ENCODE measurements around the gene UGT1A7.

The UGT1A7 gene

DNA sequence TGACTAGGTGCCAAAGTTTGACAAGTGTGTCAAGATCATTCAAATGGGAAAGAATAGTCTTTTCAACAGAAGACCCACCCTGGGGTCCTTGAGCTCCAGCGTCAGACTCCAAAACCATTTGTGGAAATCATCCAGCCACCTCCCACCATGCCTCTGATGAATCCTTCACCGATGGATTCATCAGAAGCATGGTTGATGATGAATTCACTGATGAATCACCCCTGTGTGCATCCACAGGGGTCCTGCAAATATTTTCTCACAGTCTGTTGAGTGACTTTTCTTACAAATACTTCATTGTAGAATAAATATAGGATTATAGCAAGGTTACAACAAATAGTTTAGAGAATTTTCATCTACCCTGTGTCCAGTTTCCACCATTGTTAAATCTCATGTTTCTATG, 5.7 kb upstream of the UGT1A7 start:
- H3K4me1 ChIP-seq (ENCODE audit: control insufficient read depth in 1 of 2, insufficient read depth in 2 of 2, low read length in 2 of 2), result no peaks in the 10 kb centered on the region
- H3K27ac ChIP-seq (ENCODE audit: low read depth, low read length), result no peak overlapping the region
- H3K9ac ChIP-seq (ENCODE audit: low read depth in 1 of 2, low read length in 2 of 2), result no peak overlapping the region
- no peaks in the 10 kb centered on the region for H3K9me3 ChIP-seq (ENCODE audit: control insufficient read depth in 1 of 2, low read length in 2 of 2)
- H3K36me3 ChIP-seq (ENCODE audit: control insufficient read depth in 1 of 2, insufficient read depth in 2 of 2, low read length in 2 of 2), result no peaks in the 10 kb centered on the region
- H3K27me3 ChIP-seq (ENCODE audit: control insufficient read depth in 1 of 2, insufficient read depth in 2 of 2, low read length in 2 of 2), result no peaks in the 10 kb centered on the region
- H3K4me3 ChIP-seq (ENCODE audit: low read depth in 1 of 2, low read length in 2 of 2), result no peak overlapping the region

DNA sequence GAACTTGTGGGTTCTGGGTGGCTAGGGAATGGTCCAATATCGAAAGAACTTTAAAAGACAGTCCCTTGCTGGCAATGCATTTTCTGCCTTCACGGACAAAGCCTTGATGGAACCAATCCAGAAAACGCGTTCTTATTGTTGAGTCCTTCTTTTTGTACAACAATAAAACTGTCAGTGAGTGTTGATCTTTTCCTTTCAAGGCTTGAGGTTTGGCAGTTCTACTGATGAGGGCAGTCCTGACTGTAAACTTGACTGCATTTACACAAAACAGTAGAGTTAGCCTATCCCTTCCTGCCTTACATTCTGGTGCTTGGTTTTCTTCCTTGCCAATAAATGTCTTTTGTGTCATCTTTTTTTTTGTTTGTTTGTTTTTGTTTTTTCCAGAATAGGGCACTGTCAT, 2.5 kb upstream of the UGT1A7 start:
- Histone ChIP-seq H3K4me3 (ENCODE audit: low read depth in 1 of 2, low read length in 2 of 2) (no peak overlapping the region), H3K9me3 (ENCODE audit: control insufficient read depth in 1 of 2, low read length in 2 of 2) (no peaks in the 10 kb centered on the region), H3K27me3 (ENCODE audit: control insufficient read depth in 1 of 2, insufficient read depth in 2 of 2, low read length in 2 of 2) (no peaks in the 10 kb centered on the region), H3K9ac (ENCODE audit: low read depth in 1 of 2, low read length in 2 of 2) (no peak overlapping the region), H3K4me1 (ENCODE audit: control insufficient read depth in 1 of 2, insufficient read depth in 2 of 2, low read length in 2 of 2) (no peaks in the 10 kb centered on the region), H3K36me3 (ENCODE audit: control insufficient read depth in 1 of 2, insufficient read depth in 2 of 2, low read length in 2 of 2) (no peaks in the 10 kb centered on the region), H3K27ac (ENCODE audit: low read depth, low read length) (no peak overlapping the region)

DNA sequence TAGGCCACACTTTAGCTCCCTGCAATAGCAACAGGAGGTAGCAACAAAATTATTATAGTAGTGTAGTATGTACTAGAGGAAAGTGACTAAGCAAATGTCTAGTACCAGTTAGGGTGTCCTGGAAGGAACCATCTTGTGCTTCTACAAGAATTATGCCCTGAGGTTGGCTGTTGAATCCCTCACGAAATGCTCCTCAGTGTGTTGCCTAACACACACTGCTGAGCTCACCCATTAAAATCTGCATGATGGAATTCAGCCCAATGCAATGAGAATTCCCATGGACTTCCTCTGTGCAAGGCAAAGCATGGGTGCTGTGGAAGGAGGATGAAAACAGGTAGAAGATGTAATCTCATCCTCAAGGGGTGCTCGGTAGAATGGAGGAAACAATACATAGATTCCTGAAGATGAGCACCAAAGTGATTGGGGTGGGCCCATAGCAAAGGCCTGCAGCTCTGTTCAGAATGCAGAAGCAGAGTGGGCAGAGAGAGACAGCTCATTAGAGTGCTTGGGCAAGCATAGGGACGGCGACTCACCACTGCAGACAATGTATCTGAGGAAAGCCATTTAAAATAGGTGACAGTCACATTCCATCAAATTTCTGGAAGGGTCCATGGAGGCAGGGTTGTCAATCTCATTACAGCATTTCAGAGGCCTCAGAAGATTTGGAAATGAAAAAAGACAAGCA, 1.2 kb upstream of the UGT1A7 start:
- H3K27ac ChIP-seq (ENCODE audit: low read depth, low read length), result no peak overlapping the region
- no peaks in the 10 kb centered on the region for H3K9me3 ChIP-seq (ENCODE audit: control insufficient read depth in 1 of 2, low read length in 2 of 2)
- no peak overlapping the region for H3K4me3 ChIP-seq (ENCODE audit: low read depth in 1 of 2, low read length in 2 of 2)
- no peaks in the 10 kb centered on the region for H3K27me3 ChIP-seq (ENCODE audit: control insufficient read depth in 1 of 2, insufficient read depth in 2 of 2, low read length in 2 of 2)
- H3K9ac ChIP-seq (ENCODE audit: low read depth in 1 of 2, low read length in 2 of 2), result no peak overlapping the region
- H3K36me3 ChIP-seq (ENCODE audit: control insufficient read depth in 1 of 2, insufficient read depth in 2 of 2, low read length in 2 of 2), result no peaks in the 10 kb centered on the region
- no peaks in the 10 kb centered on the region for H3K4me1 ChIP-seq (ENCODE audit: control insufficient read depth in 1 of 2, insufficient read depth in 2 of 2, low read length in 2 of 2)

DNA sequence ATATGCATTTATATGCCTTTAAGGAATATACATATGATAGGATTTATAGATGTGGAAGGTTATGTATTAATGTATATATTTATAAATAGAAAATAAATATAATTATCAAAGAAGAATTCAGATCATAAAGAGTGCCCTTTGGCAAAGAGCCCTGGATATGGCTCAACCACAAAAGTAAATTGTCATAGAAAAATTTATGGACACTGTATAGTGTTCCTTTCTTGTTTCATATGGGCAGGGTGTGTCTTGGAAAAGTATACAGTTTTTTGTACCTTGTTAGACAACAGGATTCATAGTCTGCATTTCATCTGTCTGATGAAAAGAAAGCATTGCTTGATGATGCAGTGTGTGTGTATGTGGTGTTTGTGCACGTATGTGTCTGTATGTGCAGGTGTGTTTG, 2.9 kb downstream of the UGT1A7 start:
- H3K27ac ChIP-seq (ENCODE audit: low read depth, low read length), result no peak overlapping the region

GRCh38 chr2:233686928-233687327, 5.2 kb downstream of the UGT1A7 start:
- H3K27me3 ChIP-seq (ENCODE audit: control insufficient read depth in 1 of 2, insufficient read depth in 2 of 2, low read length in 2 of 2), result no peaks in the 10 kb centered on the region
- H3K9ac ChIP-seq (ENCODE audit: low read depth in 1 of 2, low read length in 2 of 2), result no peak overlapping the region
- H3K36me3 ChIP-seq (ENCODE audit: control insufficient read depth in 1 of 2, insufficient read depth in 2 of 2, low read length in 2 of 2), result no peaks in the 10 kb centered on the region
- H3K27ac ChIP-seq (ENCODE audit: low read depth, low read length), result no peak overlapping the region
- H3K4me3 ChIP-seq (ENCODE audit: low read depth in 1 of 2, low read length in 2 of 2), result no peak overlapping the region
- no peaks in the 10 kb centered on the region for H3K9me3 ChIP-seq (ENCODE audit: control insufficient read depth in 1 of 2, low read length in 2 of 2)
- peaks cover 23 to 24% of the 10 kb centered on the region in 2 donors for H3K4me1 ChIP-seq (ENCODE audit: control insufficient read depth in 1 of 2, insufficient read depth in 2 of 2, low read length in 2 of 2)

More for the DNA sequence above, 2.9 kb downstream of the UGT1A7 start:
- no peak overlapping the region for H3K9ac ChIP-seq (ENCODE audit: low read depth in 1 of 2, low read length in 2 of 2)
- no peaks in the 10 kb centered on the region for H3K36me3 ChIP-seq (ENCODE audit: control insufficient read depth in 1 of 2, insufficient read depth in 2 of 2, low read length in 2 of 2)
- H3K27me3 ChIP-seq (ENCODE audit: control insufficient read depth in 1 of 2, insufficient read depth in 2 of 2, low read length in 2 of 2), result no peaks in the 10 kb centered on the region
- no peaks in the 10 kb centered on the region for H3K9me3 ChIP-seq (ENCODE audit: control insufficient read depth in 1 of 2, low read length in 2 of 2)
- no peak overlapping the region for H3K4me3 ChIP-seq (ENCODE audit: low read depth in 1 of 2, low read length in 2 of 2)
- H3K4me1 ChIP-seq (ENCODE audit: control insufficient read depth in 1 of 2, insufficient read depth in 2 of 2, low read length in 2 of 2), result peaks cover 8 to 10% of the 10 kb centered on the region in 2 donors

- H3K4me1 ChIP-seq (ENCODE audit: control insufficient read depth in 1 of 2, insufficient read depth in 2 of 2, low read length in 2 of 2), result peaks cover 29 to 35% of the 10 kb centered on the region in 2 donors
- no peaks in the 10 kb centered on the region for H3K36me3 ChIP-seq (ENCODE audit: control insufficient read depth in 1 of 2, insufficient read depth in 2 of 2, low read length in 2 of 2)
- no peak overlapping the region for H3K9ac ChIP-seq (ENCODE audit: low read depth in 1 of 2, low read length in 2 of 2)
- no peak overlapping the region for H3K27ac ChIP-seq (ENCODE audit: low read depth, low read length)
- no peak overlapping the region for H3K4me3 ChIP-seq (ENCODE audit: low read depth in 1 of 2, low read length in 2 of 2)
- no peaks in the 10 kb centered on the region for H3K27me3 ChIP-seq (ENCODE audit: control insufficient read depth in 1 of 2, insufficient read depth in 2 of 2, low read length in 2 of 2)
- no peaks in the 10 kb centered on the region for H3K9me3 ChIP-seq (ENCODE audit: control insufficient read depth in 1 of 2, low read length in 2 of 2)
Measured at GRCh38 chr2:233688341-233688740, 6.6 kb downstream of the UGT1A7 start.

DNA sequence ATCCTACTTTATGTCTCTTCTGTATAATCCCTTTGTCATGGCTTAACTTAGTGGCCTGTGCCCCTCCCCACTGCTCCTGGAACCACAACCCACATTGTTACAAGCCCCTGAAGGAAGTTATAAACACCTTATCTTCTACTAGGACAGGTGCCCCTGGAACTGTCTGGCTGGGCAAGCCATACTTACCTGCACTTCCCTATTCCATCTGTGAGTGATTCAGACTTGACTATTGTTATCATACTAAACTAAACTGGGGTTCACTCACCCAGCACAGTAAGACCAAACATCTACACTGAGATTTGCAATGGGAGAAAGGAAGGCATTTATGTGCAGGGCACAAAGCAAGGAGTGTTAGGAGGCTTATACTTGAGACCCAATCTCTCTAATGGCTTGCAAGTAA, 7.3 kb downstream of the UGT1A7 start:
- Histone ChIP-seq H3K9ac (ENCODE audit: low read depth in 1 of 2, low read length in 2 of 2) (no peak overlapping the region), H3K4me3 (ENCODE audit: low read depth in 1 of 2, low read length in 2 of 2) (no peak overlapping the region), H3K4me1 (ENCODE audit: control insufficient read depth in 1 of 2, insufficient read depth in 2 of 2, low read length in 2 of 2) (peaks cover 36 to 40% of the 10 kb centered on the region in 2 donors), H3K27ac (ENCODE audit: low read depth, low read length) (no peak overlapping the region), H3K9me3 (ENCODE audit: control insufficient read depth in 1 of 2, low read length in 2 of 2) (no peaks in the 10 kb centered on the region), H3K27me3 (ENCODE audit: control insufficient read depth in 1 of 2, insufficient read depth in 2 of 2, low read length in 2 of 2) (no peaks in the 10 kb centered on the region), H3K36me3 (ENCODE audit: control insufficient read depth in 1 of 2, insufficient read depth in 2 of 2, low read length in 2 of 2) (no peaks in the 10 kb centered on the region)

DNA sequence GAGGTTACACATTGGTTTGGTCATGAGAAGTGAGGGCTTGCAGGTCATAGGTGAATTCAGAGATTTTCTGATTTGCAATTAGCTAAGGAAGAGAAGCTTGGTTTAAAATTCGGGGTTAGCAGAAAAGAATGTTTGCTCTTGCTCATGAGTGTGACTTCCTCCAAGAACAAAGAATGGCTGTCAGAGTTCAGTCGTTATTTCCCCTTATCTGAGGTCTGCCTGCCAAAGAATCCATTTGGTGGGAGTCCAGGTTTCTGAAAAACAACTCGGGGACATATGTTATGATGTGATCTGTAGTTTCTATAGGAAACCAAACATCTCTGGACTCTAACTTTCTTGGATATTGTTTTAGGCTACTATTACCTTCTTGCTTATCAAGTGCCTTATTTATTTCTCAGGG, 7.8 kb downstream of the UGT1A7 start:
- no peak overlapping the region for H3K4me3 ChIP-seq (ENCODE audit: low read depth in 1 of 2, low read length in 2 of 2)
- H3K9ac ChIP-seq (ENCODE audit: low read depth in 1 of 2, low read length in 2 of 2), result no peak overlapping the region
- no peaks in the 10 kb centered on the region for H3K9me3 ChIP-seq (ENCODE audit: control insufficient read depth in 1 of 2, low read length in 2 of 2)
- H3K27me3 ChIP-seq (ENCODE audit: control insufficient read depth in 1 of 2, insufficient read depth in 2 of 2, low read length in 2 of 2), result no peaks in the 10 kb centered on the region
- H3K36me3 ChIP-seq (ENCODE audit: control insufficient read depth in 1 of 2, insufficient read depth in 2 of 2, low read length in 2 of 2), result no peaks in the 10 kb centered on the region
- peaks cover 37 to 41% of the 10 kb centered on the region in 2 donors for H3K4me1 ChIP-seq (ENCODE audit: control insufficient read depth in 1 of 2, insufficient read depth in 2 of 2, low read length in 2 of 2)
- H3K27ac ChIP-seq (ENCODE audit: low read depth, low read length), result no peak overlapping the region

DNA sequence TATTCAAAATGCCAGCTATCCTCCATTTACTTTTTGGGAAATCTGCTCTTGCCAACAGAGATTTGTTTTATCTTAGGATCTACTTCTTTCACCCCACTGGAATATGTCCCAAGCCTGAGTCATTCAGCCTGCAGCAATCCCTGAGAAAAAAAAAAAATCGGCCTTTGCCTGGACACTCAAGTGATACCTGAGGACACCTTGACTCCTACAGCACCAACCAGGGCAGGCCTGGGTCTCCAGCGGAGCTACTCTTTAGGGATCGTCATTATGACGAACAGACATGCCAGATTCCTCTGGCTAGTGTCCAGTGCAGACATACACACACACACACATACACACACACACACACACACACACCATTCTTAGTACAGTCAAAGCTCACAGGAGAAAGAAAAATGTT, 8.7 kb downstream of the UGT1A7 start:
- Histone ChIP-seq H3K9me3 (ENCODE audit: control insufficient read depth in 1 of 2, low read length in 2 of 2) (no peaks in the 10 kb centered on the region), H3K9ac (ENCODE audit: low read depth in 1 of 2, low read length in 2 of 2) (no peak overlapping the region), H3K36me3 (ENCODE audit: control insufficient read depth in 1 of 2, insufficient read depth in 2 of 2, low read length in 2 of 2) (no peaks in the 10 kb centered on the region), H3K4me1 (ENCODE audit: control insufficient read depth in 1 of 2, insufficient read depth in 2 of 2, low read length in 2 of 2) (peaks cover 37 to 41% of the 10 kb centered on the region in 2 donors), H3K4me3 (ENCODE audit: low read depth in 1 of 2, low read length in 2 of 2) (no peak overlapping the region), H3K27ac (ENCODE audit: low read depth, low read length) (no peak overlapping the region), H3K27me3 (ENCODE audit: control insufficient read depth in 1 of 2, insufficient read depth in 2 of 2, low read length in 2 of 2) (no peaks in the 10 kb centered on the region)

DNA sequence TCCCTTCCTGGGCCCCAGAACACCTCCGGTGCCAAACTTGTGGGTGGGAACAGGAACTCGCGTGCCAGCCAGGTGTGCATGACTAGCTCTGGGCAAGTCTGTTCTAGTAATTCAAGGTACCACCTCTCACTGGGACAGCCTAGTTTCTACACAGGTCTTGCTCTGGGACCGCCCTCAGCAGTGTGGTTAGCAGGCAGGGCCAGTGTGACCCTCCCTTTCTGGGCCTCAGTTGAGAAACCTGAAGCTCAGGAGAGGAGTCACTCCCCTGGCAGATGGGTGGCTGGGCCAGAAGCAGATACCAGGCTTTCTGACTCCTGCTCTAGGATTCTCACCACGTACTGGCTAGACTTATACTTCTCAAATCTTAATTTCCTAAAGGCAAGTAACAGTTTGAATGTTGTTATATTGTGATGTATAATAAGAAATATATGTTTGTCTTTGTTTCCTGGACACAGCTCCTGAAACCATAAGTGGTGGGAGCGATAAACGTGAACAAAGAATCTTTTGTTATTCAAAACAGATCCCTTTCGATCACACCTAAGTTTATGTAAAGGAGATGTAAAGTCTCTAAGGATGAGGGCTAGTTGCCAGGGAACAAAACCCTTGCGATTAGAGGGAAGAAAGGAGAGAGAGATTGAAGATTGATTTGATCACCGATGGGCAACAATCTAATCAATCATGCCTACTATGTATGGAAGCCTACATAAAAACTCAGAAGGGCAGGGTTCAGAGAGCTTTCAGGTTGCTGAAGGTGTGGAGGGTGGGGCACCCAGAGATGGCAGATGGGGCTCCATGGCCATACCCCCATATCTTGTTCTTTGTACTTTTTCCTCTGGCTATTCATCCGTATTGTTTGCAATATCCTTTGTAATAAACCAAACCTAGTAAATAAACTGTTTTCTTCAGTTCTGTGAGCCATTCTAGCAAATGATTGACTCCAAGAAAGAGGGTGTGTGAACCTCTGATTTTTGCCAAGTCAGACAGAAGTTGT, 10.0 kb downstream of the UGT1A7 start:
- no peaks in the 10 kb centered on the region for H3K9me3 ChIP-seq (ENCODE audit: control insufficient read depth in 1 of 2, low read length in 2 of 2)
- peaks cover 37 to 41% of the 10 kb centered on the region in 2 donors for H3K4me1 ChIP-seq (ENCODE audit: control insufficient read depth in 1 of 2, insufficient read depth in 2 of 2, low read length in 2 of 2)
- H3K36me3 ChIP-seq (ENCODE audit: control insufficient read depth in 1 of 2, insufficient read depth in 2 of 2, low read length in 2 of 2), result no peaks in the 10 kb centered on the region
- H3K27ac ChIP-seq (ENCODE audit: low read depth, low read length), result no peak overlapping the region
- H3K4me3 ChIP-seq (ENCODE audit: low read depth in 1 of 2, low read length in 2 of 2), result peak overlapping the region; percentile 4 to 46
- H3K9ac ChIP-seq (ENCODE audit: low read depth in 1 of 2, low read length in 2 of 2), result no peak overlapping the region
- no peaks in the 10 kb centered on the region for H3K27me3 ChIP-seq (ENCODE audit: control insufficient read depth in 1 of 2, insufficient read depth in 2 of 2, low read length in 2 of 2)

Data from duodenal mucosa (tissue), 2 donors.